DOHH2 (cell line): ENCODE data around the gene ARID1B.

Experiments
- H3F3A ChIP-seq: fragments of 200-600 bp; sonication (generic), shearing (Covaris generic); 2 replicates; pipeline ENCODE4 v1.6.0; 2016; ENCODE audit warnings: antibody characterized with exemption, mild to moderate bottlenecking; ENCODE audit not compliant: control insufficient read depth, insufficient read depth
- H3K27ac ChIP-seq: fragments of 200-600 bp; sonication (generic); 2 replicates; pipeline ENCODE4 v1.5.1; 2014; ENCODE audit warnings: low read depth, mild to moderate bottlenecking, low read length, moderate library complexity
- H3K27me3 ChIP-seq: fragments of 200-600 bp; sonication (generic); 2 replicates; pipeline ENCODE4 v1.6.1; 2014; ENCODE audit warnings: mild to moderate bottlenecking, low read length, mixed read lengths; ENCODE audit not compliant: control insufficient read depth
- H3K36me3 ChIP-seq: fragments of 200-600 bp; sonication (generic); 2 replicates; pipeline ENCODE4 v1.6.1; 2014; ENCODE audit warnings: mild to moderate bottlenecking, low read length, moderate library complexity, mixed read lengths; ENCODE audit not compliant: control insufficient read depth
- H3K4me1 ChIP-seq: fragments of 200-600 bp; sonication (generic); 2 replicates; pipeline ENCODE4 v1.6.1; 2014; ENCODE audit warnings: mild to moderate bottlenecking, low read length, mixed read lengths; ENCODE audit not compliant: control insufficient read depth
- H3K4me2 ChIP-seq: fragments of 200-600 bp; sonication (generic); 2 replicates; pipeline ENCODE4 v1.6.0; 2014; ENCODE audit warnings: mild to moderate bottlenecking, low read length, moderate library complexity
- H3K4me3 ChIP-seq: fragments of 200-600 bp; sonication (generic); 2 replicates; pipeline ENCODE4 v1.5.1; 2014; ENCODE audit warnings: mild to moderate bottlenecking, low read length, mixed read lengths
- H3K79me2 ChIP-seq: fragments of 200-600 bp; sonication (generic); 2 replicates; pipeline ENCODE4 v1.6.1; 2014; ENCODE audit warnings: mild to moderate bottlenecking, low read length, mixed read lengths; ENCODE audit not compliant: control insufficient read depth
- H3K9me2 ChIP-seq: fragments of 200-600 bp; sonication (generic); replicated peaks from 2 replicates; pipeline ENCODE4 v1.6.1; 2014; ENCODE audit warnings: mild to moderate bottlenecking, low read length, mixed read lengths; ENCODE audit not compliant: control insufficient read depth
- H3K9me3 ChIP-seq: fragments of 200-600 bp; sonication (generic); 2 replicates; pipeline ENCODE4 v1.6.1; 2014; ENCODE audit warnings: antibody characterized with exemption, low read length, mixed read lengths; ENCODE audit not compliant: control insufficient read depth, insufficient read depth
- H4K20me1 ChIP-seq: fragments of 200-600 bp; sonication (generic); 2 replicates; pipeline ENCODE4 v1.6.0; 2014; ENCODE audit warnings: low read depth, mild to moderate bottlenecking, antibody characterized with exemption, low read length, moderate library complexity; ENCODE audit not compliant: control insufficient read depth, insufficient read depth
- CTCF ChIP-seq: fragments of 200-600 bp; sonication (generic); IDR thresholded peaks from one replicate; pipeline ENCODE4 v1.5.1; 2014; ENCODE audit warnings: antibody characterized with exemption, mild to moderate bottlenecking, low read depth, low read length; ENCODE audit not compliant: poor library complexity, severe bottlenecking
- EZH2phosphoT487 ChIP-seq: fragments of 200-600 bp; sonication (generic); IDR thresholded peaks from 2 replicates; pipeline ENCODE4 v1.6.1; 2017; ENCODE audit warnings: borderline replicate concordance, mild to moderate bottlenecking, antibody characterized with exemption, low read length, moderate library complexity, mixed read lengths

ARID1B gene

GRCh38 chr6:157047951-157048350 is 270.8 kb downstream of the ARID1B start:
- Histone ChIP-seq H3K27me3 (no peaks in the 10 kb centered on the region), H3K4me2 (no peak overlapping the region), H4K20me1 (0 out of 2 replicates have a peak, but pooled peaks cover 6% of the 10 kb centered on the region), H3F3A (peaks cover 5% of the 10 kb centered on the region; the same call in 1 of the 2 replicates), H3K79me2 (peaks cover 66% of the 10 kb centered on the region), H3K4me3 (no peak overlapping the region), H3K9me3 (no peaks in the 10 kb centered on the region), H3K36me3 (peaks cover 11% of the 10 kb centered on the region), H3K9me2 (no peaks in the 10 kb centered on the region), H3K27ac (no peak overlapping the region), H3K4me1 (peaks cover 15% of the 10 kb centered on the region)
- TF ChIP-seq EZH2phosphoT487 = no peak
- TF ChIP-seq CTCF = no peak

- TF ChIP-seq EZH2phosphoT487 (no peak), CTCF (no peak)
- Histone ChIP-seq H3K36me3 (peaks cover 7% of the 10 kb centered on the region), H4K20me1 (0 out of 2 replicates have a peak, but pooled peaks cover 6% of the 10 kb centered on the region), H3K9me2 (no peaks in the 10 kb centered on the region), H3K27ac (no peak overlapping the region), H3K4me1 (peaks cover 18% of the 10 kb centered on the region), H3K79me2 (peaks cover 63% of the 10 kb centered on the region), H3K9me3 (no peaks in the 10 kb centered on the region), H3K27me3 (no peaks in the 10 kb centered on the region), H3F3A (peaks cover 5% of the 10 kb centered on the region; the same call in 1 of the 2 replicates), H3K4me2 (no peak overlapping the region), H3K4me3 (no peak overlapping the region)
Measured at GRCh38 chr6:157049133-157049532, 272.0 kb downstream of the ARID1B start.

GRCh38 chr6:157050537-157051265 is 273.5 kb downstream of the ARID1B start:
- no peak overlapping the region for H3K27ac ChIP-seq
- H3K9me2 ChIP-seq = no peaks in the 10 kb centered on the region
- no peaks in the 10 kb centered on the region for H3K9me3 ChIP-seq
- H4K20me1 ChIP-seq = peaks cover 11% of the 10 kb centered on the region; the same call in 1 of the 2 replicates
- peaks cover 7% of the 10 kb centered on the region for H3K36me3 ChIP-seq
- H3K4me2 ChIP-seq = no peak overlapping the region; the same call in 1 of the 2 replicates
- H3K27me3 ChIP-seq = no peaks in the 10 kb centered on the region
- peaks cover 24% of the 10 kb centered on the region for H3K4me1 ChIP-seq
- TF ChIP-seq EZH2phosphoT487 = no peak
- no peak for TF ChIP-seq CTCF
- H3K4me3 ChIP-seq = no peak overlapping the region
- H3K79me2 ChIP-seq = peaks cover 69% of the 10 kb centered on the region
- peaks cover 5% of the 10 kb centered on the region; the same call in 1 of the 2 replicates for H3F3A ChIP-seq
